HG03460 (cell line): ENCODE measurements around the gene PRKCA.
"Not testable (repeated sequence)": the region's sequence is repeated elsewhere in the genome, so short reads cannot be mapped to it uniquely, and the experiment has no call there.

ENCODE experiments used
- ATAC-seq: cut with Tn5 transposase; IDR thresholded peaks from one replicate; pipeline ENCODE4 v1.9.1; 2021; ENCODE audit not compliant: unreplicated experiment

The PRKCA gene

GRCh38 chr17:66595893-66596292 is 293.5 kb downstream of the PRKCA start:
- ATAC-seq, result no peak

- ATAC-seq, result no peak
Observed at GRCh38 chr17:66602659-66603384, 300.4 kb downstream of the PRKCA start.

GRCh38 chr17:66604376-66604775 is 302.0 kb downstream of the PRKCA start:
- ATAC-seq, result no peak

- ATAC-seq, result no peak
Observed at GRCh38 chr17:66605541-66605940, 303.1 kb downstream of the PRKCA start.

- no peak for ATAC-seq
Observed at GRCh38 chr17:66610361-66611133, 308.1 kb downstream of the PRKCA start.

GRCh38 chr17:66611397-66611796 is 309.0 kb downstream of the PRKCA start:
- ATAC-seq, result no peak

- ATAC-seq, result no peak
Observed at GRCh38 chr17:66612993-66613392, 310.6 kb downstream of the PRKCA start.

- no peak for ATAC-seq
Observed at GRCh38 chr17:66614469-66614868, 312.1 kb downstream of the PRKCA start.

GRCh38 chr17:66619206-66619605 is 316.8 kb downstream of the PRKCA start:
- no peak for ATAC-seq

- ATAC-seq, result no peak
Observed at GRCh38 chr17:66620528-66620927, 318.1 kb downstream of the PRKCA start.

- not testable (repeated sequence) for ATAC-seq
Observed at GRCh38 chr17:66624630-66625029, 322.2 kb downstream of the PRKCA start.

- ATAC-seq, result no peak
Observed at GRCh38 chr17:66625311-66625767, 322.9 kb downstream of the PRKCA start.

GRCh38 chr17:66627985-66628384 is 325.6 kb downstream of the PRKCA start:
- ATAC-seq, result no peak

- no peak for ATAC-seq
Observed at GRCh38 chr17:66629762-66630161, 327.3 kb downstream of the PRKCA start.

GRCh38 chr17:66630379-66630778 is 328.0 kb downstream of the PRKCA start:
- no peak for ATAC-seq

- ATAC-seq, result no peak
Observed at GRCh38 chr17:66630828-66631472, 328.5 kb downstream of the PRKCA start.

- no peak for ATAC-seq
Observed at GRCh38 chr17:66632731-66633130, 330.3 kb downstream of the PRKCA start.

GRCh38 chr17:66633317-66633965 is 331.0 kb downstream of the PRKCA start:
- no peak for ATAC-seq

GRCh38 chr17:66634193-66634592 is 331.8 kb downstream of the PRKCA start:
- no peak for ATAC-seq

GRCh38 chr17:66635386-66636045 is 333.1 kb downstream of the PRKCA start:
- ATAC-seq, result no peak

GRCh38 chr17:66636111-66636510 is 333.7 kb downstream of the PRKCA start:
- no peak for ATAC-seq
